HAP-1 (cell line): ENCODE measurements around the gene SLC7A11.

ENCODE experiments used
- DNase-seq, 2 experiments: peaks; one replicate each; pipeline ENCODE4 v3.0.0-alpha.2; 2016 to 2020; ENCODE audit warnings: low spot score in 2 of 2
- H3K27me3 ChIP-seq: fragments of 250-450 bp; sonication (Bioruptor Pico); 2 replicates; pipeline ENCODE4 v1.5.1; 2020; ENCODE audit warnings: low read depth, mild to moderate bottlenecking, moderate library complexity
- H3K36me3 ChIP-seq: fragments of 250-450 bp; sonication (Bioruptor Pico); replicated peaks from 2 replicates; pipeline ENCODE4 v1.5.1; 2020; ENCODE audit warnings: mild to moderate bottlenecking
- H3K4me1 ChIP-seq: fragments of 250-450 bp; sonication (Bioruptor Pico); 2 replicates; pipeline ENCODE4 v1.5.1; 2020; ENCODE audit warnings: mild to moderate bottlenecking
- H3K4me3 ChIP-seq: fragments of 250-450 bp; sonication (Bioruptor Pico); 2 replicates; pipeline ENCODE4 v1.5.1; 2020; ENCODE audit warnings: mild to moderate bottlenecking, moderate library complexity
- H3K9me3 ChIP-seq: fragments of 250-450 bp; sonication (Bioruptor Pico); 2 replicates; pipeline ENCODE4 v1.5.1; 2020; ENCODE audit warnings: mild to moderate bottlenecking, moderate library complexity
- in situ Hi-C: fragments of 300-500 bp; cut with MboI; formaldehyde crosslinking; loops from 3 replicates; pipeline ENCODE4 v1.14.3; 2020; ENCODE audit warnings: low sequenced_read_pairs, inconsistent platforms, mixed read lengths

SLC7A11 gene

GRCh38 chr4:138236037-138236436, 6.1 kb downstream of the SLC7A11 start:
- in situ Hi-C loops: no loop called here
- H3K9me3 ChIP-seq: no peaks in the 10 kb centered on the region
- H3K36me3 ChIP-seq: peaks cover 49% of the 10 kb centered on the region
- H3K4me1 ChIP-seq: peaks cover 26% of the 10 kb centered on the region
- H3K4me3 ChIP-seq: no peak overlapping the region
- no peaks in the 10 kb centered on the region for H3K27me3 ChIP-seq
- DNase-seq: no peak

GRCh38 chr4:138235419-138235952, 6.7 kb downstream of the SLC7A11 start:
- Histone ChIP-seq H3K27me3 (no peaks in the 10 kb centered on the region), H3K4me1 (peaks cover 26% of the 10 kb centered on the region), H3K4me3 (no peak overlapping the region), H3K9me3 (no peaks in the 10 kb centered on the region), H3K36me3 (peaks cover 54% of the 10 kb centered on the region)
- in situ Hi-C loops: no loop called here
- peak in 1 of 2 experiments; percentile 74 for DNase-seq

- no peak for DNase-seq
- Histone ChIP-seq H3K27me3 (no peaks in the 10 kb centered on the region), H3K9me3 (no peaks in the 10 kb centered on the region), H3K36me3 (peaks cover 61% of the 10 kb centered on the region), H3K4me1 (peaks cover 23% of the 10 kb centered on the region), H3K4me3 (no peak overlapping the region)
- in situ Hi-C loops: no loop called here
These were observed 7.9 kb downstream of the SLC7A11 start for GRCh38 chr4:138234248-138234647.

- H3K36me3 ChIP-seq: peaks cover 66% of the 10 kb centered on the region
These were observed 8.7 kb downstream of the SLC7A11 start for GRCh38 chr4:138233313-138234034.

GRCh38 chr4:138232364-138232763, 9.8 kb downstream of the SLC7A11 start:
- peaks cover 73% of the 10 kb centered on the region for H3K36me3 ChIP-seq

More at GRCh38 chr4:138233313-138234034, 8.7 kb downstream of the SLC7A11 start:
- Histone ChIP-seq H3K4me1 (peaks cover 18% of the 10 kb centered on the region), H3K27me3 (no peaks in the 10 kb centered on the region), H3K9me3 (no peaks in the 10 kb centered on the region), H3K4me3 (no peak overlapping the region)
- no peak for DNase-seq
- in situ Hi-C loops: no loop called here

GRCh38 chr4:138230048-138230447, 12.1 kb downstream of the SLC7A11 start:
- Histone ChIP-seq H3K4me1 (peaks cover 33% of the 10 kb centered on the region), H3K36me3 (peaks cover 75% of the 10 kb centered on the region), H3K9me3 (no peaks in the 10 kb centered on the region), H3K27me3 (no peaks in the 10 kb centered on the region), H3K4me3 (no peak overlapping the region)
- in situ Hi-C loops: no loop called here
- DNase-seq: no peak

More at GRCh38 chr4:138232364-138232763, 9.8 kb downstream of the SLC7A11 start:
- in situ Hi-C loops: no loop called here
- no peaks in the 10 kb centered on the region for H3K9me3 ChIP-seq
- H3K27me3 ChIP-seq: no peaks in the 10 kb centered on the region
- DNase-seq: no peak
- peaks cover 24% of the 10 kb centered on the region for H3K4me1 ChIP-seq
- no peak overlapping the region for H3K4me3 ChIP-seq

- Histone ChIP-seq H3K36me3 (peaks cover 66% of the 10 kb centered on the region), H3K4me3 (no peak overlapping the region), H3K27me3 (no peaks in the 10 kb centered on the region), H3K9me3 (no peaks in the 10 kb centered on the region), H3K4me1 (peaks cover 37% of the 10 kb centered on the region)
- in situ Hi-C loops: no loop called here
- DNase-seq: no peak
These were observed 13.0 kb downstream of the SLC7A11 start for GRCh38 chr4:138229160-138229559.

- in situ Hi-C loops: no loop called here
- DNase-seq: no peak
- Histone ChIP-seq H3K36me3 (peaks cover 43% of the 10 kb centered on the region), H3K4me3 (no peak overlapping the region), H3K9me3 (no peaks in the 10 kb centered on the region), H3K27me3 (no peaks in the 10 kb centered on the region), H3K4me1 (peaks cover 59% of the 10 kb centered on the region)
These were observed 15.8 kb downstream of the SLC7A11 start for GRCh38 chr4:138226351-138226750.

GRCh38 chr4:138225477-138225876, 16.7 kb downstream of the SLC7A11 start:
- DNase-seq: no peak
- peaks cover 60% of the 10 kb centered on the region for H3K4me1 ChIP-seq
- in situ Hi-C loops: no loop called here
- no peaks in the 10 kb centered on the region for H3K27me3 ChIP-seq
- H3K9me3 ChIP-seq: no peaks in the 10 kb centered on the region
- no peak overlapping the region for H3K4me3 ChIP-seq
- H3K36me3 ChIP-seq: peaks cover 35% of the 10 kb centered on the region

- in situ Hi-C loops: no loop called here
- no peaks in the 10 kb centered on the region for H3K9me3 ChIP-seq
- DNase-seq: no peak
- H3K36me3 ChIP-seq: peaks cover 29% of the 10 kb centered on the region
- H3K4me3 ChIP-seq: no peak overlapping the region
- no peaks in the 10 kb centered on the region for H3K27me3 ChIP-seq
- H3K4me1 ChIP-seq: peaks cover 60% of the 10 kb centered on the region
These were observed 17.5 kb downstream of the SLC7A11 start for GRCh38 chr4:138224614-138225013.

- Histone ChIP-seq H3K9me3 (no peaks in the 10 kb centered on the region), H3K27me3 (no peaks in the 10 kb centered on the region), H3K36me3 (peaks cover 33% of the 10 kb centered on the region), H3K4me1 (peaks cover 72% of the 10 kb centered on the region), H3K4me3 (no peak overlapping the region)
- in situ Hi-C loops: no loop called here
- peak; percentile 76 to 99 for DNase-seq
These were observed 18.8 kb downstream of the SLC7A11 start for GRCh38 chr4:138223231-138223910.

- peaks cover 21% of the 10 kb centered on the region for H3K36me3 ChIP-seq
- H3K4me3 ChIP-seq: no peak overlapping the region
These were observed 20.1 kb downstream of the SLC7A11 start for GRCh38 chr4:138222046-138222445.

GRCh38 chr4:138218976-138219375, 23.2 kb downstream of the SLC7A11 start:
- no peaks in the 10 kb centered on the region for H3K9me3 ChIP-seq
- no peak for DNase-seq
- H3K36me3 ChIP-seq: peaks cover 10% of the 10 kb centered on the region
- H3K4me3 ChIP-seq: no peak overlapping the region
- in situ Hi-C loops: no loop called here
- H3K4me1 ChIP-seq: peaks cover 62% of the 10 kb centered on the region
- H3K27me3 ChIP-seq: no peaks in the 10 kb centered on the region

More at GRCh38 chr4:138222046-138222445, 20.1 kb downstream of the SLC7A11 start:
- no peaks in the 10 kb centered on the region for H3K9me3 ChIP-seq
- H3K27me3 ChIP-seq: no peaks in the 10 kb centered on the region
- in situ Hi-C loops: no loop called here
- DNase-seq: peak in 1 of 2 experiments; percentile 43
- peaks cover 72% of the 10 kb centered on the region for H3K4me1 ChIP-seq

- H3K4me1 ChIP-seq: peaks cover 54% of the 10 kb centered on the region
- H3K4me3 ChIP-seq: no peak overlapping the region
- peaks cover 19% of the 10 kb centered on the region for H3K36me3 ChIP-seq
- H3K27me3 ChIP-seq: no peaks in the 10 kb centered on the region
- peak; percentile 90 for DNase-seq
- in situ Hi-C loops: no loop called here
- no peaks in the 10 kb centered on the region for H3K9me3 ChIP-seq
These were observed 24.6 kb downstream of the SLC7A11 start for GRCh38 chr4:138217567-138217966.
